22Rv1 (cell line): ENCODE data around the gene AGAP1.

ENCODE experiments used
- CTCF ChIP-seq: fragments of 450-650 bp; IDR thresholded peaks from 2 replicates; pipeline ENCODE4 v1.5.1; 2017; ENCODE audit warnings: mild to moderate bottlenecking
- ZFX ChIP-seq: fragments of 450-650 bp; IDR thresholded peaks from 2 replicates; pipeline ENCODE4 v1.6.1; 2017; ENCODE audit warnings: antibody characterized with exemption, borderline replicate concordance

GRCh38 chr2:235651643-235652042 is 157.8 kb downstream of the AGAP1 start:
- TF ChIP-seq CTCF (no peak), ZFX (no peak)
